GM12872 (cell line): ENCODE data around the gene CD177.

Experiments
- TF ChIP-seq, protein P1 (sequence below): IDR thresholded peaks from 3 replicates; pipeline ENCODE4 v1.5.1; 2011; ENCODE audit warnings: low read depth, mild to moderate bottlenecking, low read length, moderate library complexity; ENCODE audit not compliant: insufficient read depth

The CD177 gene

DNA sequence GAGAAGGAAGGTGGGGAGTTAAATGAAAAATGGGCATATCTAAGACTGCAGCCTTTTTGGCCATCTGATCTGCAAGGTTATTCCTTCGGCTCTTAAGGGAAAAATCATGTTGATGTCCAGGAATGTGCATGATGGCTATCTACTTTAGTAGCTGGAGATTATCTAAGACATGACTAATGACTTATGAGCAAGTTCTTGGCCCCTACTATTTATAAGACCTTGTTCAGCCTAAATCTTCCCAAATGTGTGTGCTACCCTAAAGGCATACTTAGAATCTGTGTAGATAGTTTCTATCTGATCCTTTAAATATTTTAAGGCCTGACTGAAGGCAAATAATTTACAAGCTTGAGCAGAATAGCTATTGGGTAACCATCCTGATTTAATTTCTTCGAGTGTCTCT lies 41.8 kb upstream of the CD177 start:
- TF ChIP-seq, protein P1, sequence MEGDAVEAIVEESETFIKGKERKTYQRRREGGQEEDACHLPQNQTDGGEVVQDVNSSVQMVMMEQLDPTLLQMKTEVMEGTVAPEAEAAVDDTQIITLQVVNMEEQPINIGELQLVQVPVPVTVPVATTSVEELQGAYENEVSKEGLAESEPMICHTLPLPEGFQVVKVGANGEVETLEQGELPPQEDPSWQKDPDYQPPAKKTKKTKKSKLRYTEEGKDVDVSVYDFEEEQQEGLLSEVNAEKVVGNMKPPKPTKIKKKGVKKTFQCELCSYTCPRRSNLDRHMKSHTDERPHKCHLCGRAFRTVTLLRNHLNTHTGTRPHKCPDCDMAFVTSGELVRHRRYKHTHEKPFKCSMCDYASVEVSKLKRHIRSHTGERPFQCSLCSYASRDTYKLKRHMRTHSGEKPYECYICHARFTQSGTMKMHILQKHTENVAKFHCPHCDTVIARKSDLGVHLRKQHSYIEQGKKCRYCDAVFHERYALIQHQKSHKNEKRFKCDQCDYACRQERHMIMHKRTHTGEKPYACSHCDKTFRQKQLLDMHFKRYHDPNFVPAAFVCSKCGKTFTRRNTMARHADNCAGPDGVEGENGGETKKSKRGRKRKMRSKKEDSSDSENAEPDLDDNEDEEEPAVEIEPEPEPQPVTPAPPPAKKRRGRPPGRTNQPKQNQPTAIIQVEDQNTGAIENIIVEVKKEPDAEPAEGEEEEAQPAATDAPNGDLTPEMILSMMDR = no peak

DNA sequence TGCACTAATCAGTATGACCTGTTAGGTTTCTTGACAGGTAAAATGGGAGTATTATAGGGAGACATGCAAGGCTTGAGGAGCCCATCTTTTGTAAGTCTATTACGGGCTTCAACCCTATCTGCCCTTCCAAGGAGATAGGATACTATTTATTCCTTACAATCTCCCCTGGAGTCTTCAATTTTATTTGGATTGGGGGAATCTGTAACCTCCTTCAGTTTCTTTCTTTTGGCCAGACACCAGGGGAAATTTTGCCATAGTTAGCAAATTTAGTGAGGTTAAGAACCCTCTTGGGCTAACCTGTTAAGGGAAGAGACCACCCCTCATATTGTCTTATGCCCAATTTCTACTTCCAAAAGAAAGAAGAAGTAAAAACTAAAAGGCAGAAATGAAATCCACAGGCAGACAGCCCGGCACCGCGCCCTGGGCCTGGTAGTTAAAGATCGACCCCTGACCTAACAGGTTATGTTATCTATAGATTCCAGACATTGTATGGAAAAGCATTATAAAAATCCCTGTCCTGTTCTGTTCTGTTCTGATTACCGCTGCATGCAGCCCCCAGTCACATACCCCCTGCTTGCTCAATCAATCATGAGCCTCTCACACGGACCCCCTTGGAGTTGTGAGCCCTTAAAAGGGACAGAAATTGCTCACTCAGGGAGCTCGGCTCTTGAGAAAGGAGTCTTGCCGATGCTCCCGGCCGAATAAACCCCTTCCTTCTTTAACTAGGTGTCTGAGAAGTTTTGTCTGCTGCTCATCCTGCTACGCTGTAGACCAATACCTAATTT lies 39.6 kb upstream of the CD177 start:
- TF ChIP-seq, protein P1 = no peak

DNA sequence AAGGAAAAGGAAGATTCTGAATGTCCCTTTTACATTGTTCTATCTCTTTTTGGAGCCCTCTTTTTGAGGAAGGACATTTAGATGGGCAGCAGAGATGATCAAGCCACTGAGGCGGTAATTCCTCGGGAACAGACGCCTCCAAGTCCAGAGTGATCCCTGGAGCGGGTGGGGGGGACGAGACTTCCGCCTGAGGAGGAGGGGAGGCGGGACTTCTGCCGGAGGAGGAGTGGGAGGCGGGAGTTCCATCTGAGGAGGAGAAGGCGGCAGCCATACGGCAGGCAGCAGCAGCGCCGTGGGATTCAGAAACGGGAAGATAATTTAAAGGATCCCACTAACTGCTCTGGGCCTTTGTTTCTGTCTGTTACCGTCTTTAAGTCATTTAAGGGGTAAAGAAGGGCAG lies 37.6 kb upstream of the CD177 start:
- TF ChIP-seq, protein P1 = no peak

DNA sequence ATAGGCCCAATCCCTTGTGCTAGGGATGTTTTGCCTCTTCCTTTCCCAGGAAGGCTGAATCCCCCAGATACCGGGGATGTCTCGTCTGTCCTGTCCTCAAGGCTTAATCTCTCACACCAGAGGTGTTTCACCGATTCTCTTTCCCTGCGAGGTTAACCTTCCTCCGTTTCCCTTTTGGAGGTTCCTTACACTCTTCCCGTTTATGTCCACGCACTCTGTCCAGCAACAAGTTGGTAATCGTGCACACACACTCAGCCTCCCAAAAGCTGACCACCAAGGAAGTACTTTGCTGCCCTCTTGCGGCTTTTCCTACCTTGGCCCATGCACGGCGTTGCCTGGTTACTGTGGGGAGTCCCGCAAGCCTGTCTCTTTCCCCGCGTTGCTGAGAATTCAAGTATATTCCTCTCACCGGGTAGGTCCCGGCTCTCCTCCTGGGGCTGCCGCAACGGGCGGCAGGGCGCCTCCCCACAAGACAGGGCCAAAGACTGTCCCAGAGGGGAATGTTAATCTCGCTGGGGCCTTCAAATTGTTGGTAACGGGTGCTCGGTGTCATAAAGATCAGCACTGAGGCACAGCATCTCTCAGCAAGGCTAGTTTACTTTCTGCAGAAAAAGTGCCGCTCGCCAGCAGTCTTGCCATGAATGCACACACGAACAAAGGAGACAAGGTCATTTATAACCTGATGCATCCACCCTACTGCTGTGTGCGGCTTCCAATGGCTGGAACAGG lies 36.7 kb upstream of the CD177 start:
- TF ChIP-seq, protein P1 = 0 out of 3 replicates have a peak, but pooled peaks have one; percentile 1

DNA sequence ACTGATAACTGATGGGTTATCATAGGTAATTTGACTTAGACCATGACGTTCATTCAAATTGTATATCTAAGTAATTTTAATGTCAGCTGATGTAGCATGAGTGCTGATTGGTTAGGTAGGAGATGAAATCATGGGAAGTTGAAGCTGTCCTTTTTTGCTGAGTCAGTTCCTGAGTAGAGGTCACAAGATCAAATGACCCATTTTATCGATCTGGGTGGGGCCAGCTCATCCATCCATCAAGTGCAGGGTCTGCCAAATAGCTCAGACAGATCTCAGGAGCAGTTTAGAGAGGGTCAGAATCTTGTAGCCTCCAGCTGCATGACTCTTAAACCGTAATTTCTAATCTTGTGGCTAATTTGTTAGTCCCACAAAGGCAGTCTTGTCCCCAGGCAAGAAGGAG lies 35.3 kb upstream of the CD177 start:
- TF ChIP-seq, protein P1 = no peak

DNA sequence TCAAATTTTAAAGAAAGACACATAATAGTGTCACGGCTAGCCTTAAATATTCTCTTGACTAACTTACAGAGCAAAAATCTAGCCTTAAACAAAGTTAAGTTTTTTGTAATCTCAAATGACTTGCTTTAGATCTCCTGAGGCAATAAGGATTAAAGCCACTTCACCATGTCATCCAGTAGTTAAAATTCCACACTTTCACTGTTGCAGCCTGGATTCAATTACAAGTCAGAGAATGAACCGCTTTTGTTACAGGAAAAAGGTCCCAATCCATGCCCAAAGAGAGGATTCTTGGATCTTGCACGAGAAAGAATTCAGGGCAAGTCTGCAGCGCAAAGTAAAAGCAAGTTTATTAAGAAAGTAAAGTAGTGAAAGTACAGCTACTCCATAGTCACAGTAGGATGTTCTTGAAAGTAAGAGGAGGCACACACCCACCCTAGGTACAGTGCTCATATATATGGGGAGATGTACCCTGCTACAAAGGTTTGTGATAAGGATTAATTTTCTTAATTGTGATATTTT lies 34.6 kb upstream of the CD177 start:
- TF ChIP-seq, protein P1 = no peak

DNA sequence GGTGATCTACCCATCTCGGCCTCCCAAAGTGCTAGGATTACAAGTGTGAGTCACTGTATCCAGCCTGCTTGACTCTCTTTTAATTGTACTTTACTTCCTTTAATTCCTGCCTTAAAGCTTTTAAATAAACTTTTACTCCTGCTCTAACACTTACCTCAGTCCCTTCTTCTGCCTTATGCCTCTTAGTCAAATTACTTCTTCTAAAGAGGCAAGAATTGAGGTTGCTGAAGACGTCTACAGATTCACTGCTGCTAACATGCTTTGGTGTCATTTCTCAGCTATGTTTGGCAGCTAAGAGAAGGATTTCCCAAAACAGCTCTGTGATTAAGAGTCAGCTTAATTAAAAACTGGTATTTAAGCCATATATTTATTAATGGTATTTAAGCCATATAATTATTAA lies 32.9 kb upstream of the CD177 start:
- TF ChIP-seq, protein P1 = no peak
